ENCODE data around the gene BEST3. TPM values are rescaled to one million over a fixed set of nuclear protein-coding genes. Genes with fewer than 3 reads are reported as not detected.

Gene BEST3
- total RNA-seq, result 0.09 TPM in 1 of 2 replicates, not detected in the other

GRCh38 chr12:69698769-69699540, at the start of gene BEST3:
TSS of gene BEST3 (minus strand) at chr12:69699303. CDS start at chr12:69697798, 1,505 bp downstream.

GRCh38 chr12:69738351-69739286, 39.5 kb upstream of the BEST3 start, which contains the start of gene RAB3IP:
TSS of gene RAB3IP (plus strand) at chr12:69738860. CDS start at chr12:69755409, 16,549 bp downstream.

DNA sequence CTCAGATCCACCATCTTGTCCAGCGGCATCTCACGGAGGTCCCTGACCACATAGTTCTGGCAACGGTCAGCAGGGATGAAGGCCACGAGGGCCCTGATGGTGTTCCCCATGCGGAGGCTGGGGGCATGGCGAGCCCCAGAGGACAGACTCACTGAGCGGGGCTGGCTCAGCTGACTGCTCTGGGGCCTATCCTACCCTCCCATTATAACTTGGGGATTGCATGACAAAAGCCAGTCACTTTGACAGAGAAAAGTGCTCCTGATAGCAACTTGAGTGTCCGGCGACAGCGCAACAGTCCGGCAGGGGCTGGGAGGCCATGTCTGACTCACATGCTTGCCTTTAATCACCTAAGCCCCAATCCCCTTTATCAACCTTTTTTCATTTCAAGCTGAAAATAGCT, 88.4 kb downstream of the BEST3 start, which contains the start of gene LRRC10:
Gene LRRC10, minus strand, starts transcription at position 179 of the 400 bp plus-strand sequence. Its CDS starts 69 bp downstream, at position 110.

Other genes with a start within 250 kb of the BEST3 start
- 29.3 and 51.8 TPM in 2 replicates for gene FRS2, start 228.9 kb downstream of the BEST3 start, total RNA-seq
- gene CCT2, start 113.8 kb downstream of the BEST3 start, total RNA-seq, result 88.0 and 110 TPM in 2 replicates
- not detected in 2 replicates for gene LRRC10, start 88.4 kb downstream of the BEST3 start, total RNA-seq
- gene RAB3IP, start 39.6 kb upstream of the BEST3 start, total RNA-seq, result 1.3 and 3.6 TPM in 2 replicates
- gene MYRFL, start 125.9 kb upstream of the BEST3 start, total RNA-seq, result not detected in 2 replicates

Measured in pericardium fibroblast (primary cell).